Right lobe of liver (tissue), 6 donors: Measurements from ENCODE around the gene FAM227B. TPM values are rescaled to one million over a fixed set of nuclear protein-coding genes. Genes with fewer than 3 reads are reported as not detected.
"Not testable (repeated sequence)": the region's sequence is repeated elsewhere in the genome, so short reads cannot be mapped to it uniquely, and the experiment has no call there.

ENCODE experiments used
- ATAC-seq, 4 donors: fragments of 200-7000 bp; cut with Tn5 transposase; one replicate each; pipeline ENCODE4 v1.9.1; 2020; ENCODE audit warnings: mild to moderate bottlenecking in 4 of 4, moderate library complexity in 4 of 4
- DNase-seq, 3 donors: peaks; one replicate each; pipeline ENCODE4 v3.0.0-alpha.2; 2020
- H3K27ac ChIP-seq, 3 donors: fragments of 200-600 bp; one replicate each; pipeline ENCODE4 v1.8.0; 2022
- H3K27me3 ChIP-seq, 2 donors: fragments of 200-600 bp; one replicate each; pipeline ENCODE4 v1.8.0; 2022
- H3K36me3 ChIP-seq, 4 donors: fragments of 200-600 bp; sonication (generic) in 1 of 4; one replicate each; pipeline versions ENCODE4 v1.5.1 to v1.8.0; 2017 to 2022; ENCODE audit warnings: control low read depth in 1 of 4
- H3K4me1 ChIP-seq, 4 donors: fragments of 200-600 bp; sonication (generic) in 1 of 4; one replicate each; pipeline versions ENCODE4 v1.5.1 to v1.8.0; 2017 to 2022; ENCODE audit warnings: control low read depth in 1 of 4
- H3K4me3 ChIP-seq, 3 donors: fragments of 200-600 bp; one replicate each; pipeline ENCODE4 v1.8.0; 2022
- H3K9me3 ChIP-seq, 4 donors: fragments of 200-600 bp; sonication (generic) in 1 of 4; one replicate each; pipeline versions ENCODE4 v1.5.1 to v1.8.0; 2017 to 2022; ENCODE audit warnings: control low read depth in 1 of 4
- CTCF ChIP-seq, 4 donors: fragments of 200-600 bp in 3 of 4; fragments of 450-650 bp in 1 of 4; IDR thresholded peaks; one replicate each; pipeline versions ENCODE4 v1.5.1 to v1.8.0; 2016 to 2022; ENCODE audit warnings: antibody characterized with exemption in 4 of 4, mild to moderate bottlenecking in 2 of 4
- POLR2A ChIP-seq: fragments of 450-650 bp; IDR thresholded peaks from one replicate; pipeline ENCODE4 v1.6.1; 2017; ENCODE audit warnings: antibody characterized with exemption, mild to moderate bottlenecking
- WGBS: methylation state at CpG from one replicate; pipeline ENCODE4 v1.1.6; 2018; ENCODE audit warnings: low coverage, low lambda C conversion rate; ENCODE audit not compliant: insufficient coverage; ENCODE audit errors: missing lambda C conversion rate; 5-methylcytosine and 5-hydroxymethylcytosine counted together
- intact Hi-C, 2 donors: fragments of 100-400 bp; cut with DNase I; formaldehyde crosslinking; loops; one replicate each; pipeline versions ENCODE4 v1.11.2 to v1.14.1; 2022
- total RNA-seq, 6 experiments: library from RNA; depleted of rRNA in 2 of 6; stranded (reverse); fragments of >200 nt in 2 of 6; fragmentation: NEBNext Ultra II Directional in 3 of 6; extraction: Animal tissue kit (Norgen Biotek cat#: 25700) in 3 of 6; gene quantifications; one replicate each; pipeline versions ENCODE4 v1.1.0 to v1.2.4, GENCODE V29; 2016 to 2023
- donor health status: DM: no; HTN: yes; CAD: no.
- donor health status: DM: no; HTN: no; CAD: no.
- donor health status: DM: no; HTN: no; CAD: no.
- donor health status: DM: no; HTN: yes; CAD: no.
- donor health status: DM: no; HTN: yes; CAD: no.

The FAM227B gene
- total RNA-seq, 6 experiments from 2014 or later: 1.3 to 3.2 (median 2.0) TPM

GRCh38 chr15:49610157-49610918 lies 10.3 kb downstream of the FAM227B start:
- TF ChIP-seq POLR2A (no peak), CTCF (IDR thresholded peaks at IDR 0.05) (no peak)
- WGBS: 78% methylated on average over 2 of the region's 2 CpGs
- intact Hi-C loops: no loop called here
- H3K9me3 ChIP-seq: no peaks in the 10 kb centered on the region
- no peaks in the 10 kb centered on the region for H3K36me3 ChIP-seq
- H3K27me3 ChIP-seq: no peaks in the 10 kb centered on the region
- H3K4me1 ChIP-seq: no peaks in the 10 kb centered on the region
- H3K4me3 ChIP-seq: no peak overlapping the region
- H3K27ac ChIP-seq: no peak overlapping the region
- ATAC-seq (no peak), DNase-seq (no peak)

- Histone ChIP-seq H3K27ac (no peak overlapping the region), H3K9me3 (no peaks in the 10 kb centered on the region), H3K36me3 (no peaks in the 10 kb centered on the region), H3K4me3 (no peak overlapping the region), H3K27me3 (no peaks in the 10 kb centered on the region), H3K4me1 (no peaks in the 10 kb centered on the region)
- ATAC-seq (no peak), DNase-seq (no peak)
- TF ChIP-seq CTCF (IDR thresholded peaks at IDR 0.05): peak in 1 of 4 donors; percentile 6
- TF ChIP-seq POLR2A: no peak
- intact Hi-C loops: no loop called here
These were observed 14.0 kb downstream of the FAM227B start for GRCh38 chr15:49606594-49606993.

GRCh38 chr15:49605588-49605987 lies 15.0 kb downstream of the FAM227B start:
- H3K36me3 ChIP-seq: no peaks in the 10 kb centered on the region
- H3K27me3 ChIP-seq: no peaks in the 10 kb centered on the region
- no peak overlapping the region for H3K27ac ChIP-seq
- H3K4me3 ChIP-seq: no peak overlapping the region
- DNase-seq (peak in 1 of 3 donors; percentile 46), ATAC-seq (no peak)
- H3K4me1 ChIP-seq: no peaks in the 10 kb centered on the region
- WGBS: no CpG with 5 or more reads among the region's 2 CpGs
- no peaks in the 10 kb centered on the region for H3K9me3 ChIP-seq
- TF ChIP-seq CTCF (IDR thresholded peaks at IDR 0.05) (no peak), POLR2A (no peak)
- intact Hi-C loops: no loop called here

GRCh38 chr15:49604625-49605409 lies 15.8 kb downstream of the FAM227B start:
- no peak for TF ChIP-seq CTCF (IDR thresholded peaks at IDR 0.05)
- no peak for TF ChIP-seq POLR2A
- Histone ChIP-seq H3K36me3 (no peaks in the 10 kb centered on the region), H3K27ac (no peak overlapping the region), H3K4me3 (no peak overlapping the region), H3K27me3 (no peaks in the 10 kb centered on the region), H3K4me1 (no peaks in the 10 kb centered on the region), H3K9me3 (no peaks in the 10 kb centered on the region)
- no peak for DNase-seq
- ATAC-seq: no peak
- intact Hi-C loops: no loop called here
- 100% methylated on average over 2 of the region's 2 CpGs for WGBS

GRCh38 chr15:49592829-49593316 lies 27.7 kb downstream of the FAM227B start:
- H3K36me3 ChIP-seq, H3K27me3 ChIP-seq, ATAC-seq, H3K4me3 ChIP-seq, intact Hi-C loops, H3K27ac ChIP-seq, H3K4me1 ChIP-seq, DNase-seq, H3K9me3 ChIP-seq: not testable (repeated sequence)
- WGBS: 88% methylated on average over 5 of the region's 12 CpGs
